Hematopoietic multipotent progenitor cell treated with erythropoietin and hydrocortisone succinate and interleukin-3 and kit ligand, for 6 days (in vitro differentiated cells): ENCODE data around the gene TCF21.
"Not testable (repeated sequence)": the region's sequence is repeated elsewhere in the genome, so short reads cannot be mapped to it uniquely, and the experiment has no call there.

ENCODE experiments used
- DNase-seq: peaks from one replicate; pipeline ENCODE4 v3.0.0-alpha.2; 2015

TCF21 gene

GRCh38 chr6:133890711-133891148 lies 1.8 kb downstream of the TCF21 start:
- no peak for DNase-seq

GRCh38 chr6:133891149-133891926 lies 2.4 kb downstream of the TCF21 start:
- DNase-seq, result no peak

DNA sequence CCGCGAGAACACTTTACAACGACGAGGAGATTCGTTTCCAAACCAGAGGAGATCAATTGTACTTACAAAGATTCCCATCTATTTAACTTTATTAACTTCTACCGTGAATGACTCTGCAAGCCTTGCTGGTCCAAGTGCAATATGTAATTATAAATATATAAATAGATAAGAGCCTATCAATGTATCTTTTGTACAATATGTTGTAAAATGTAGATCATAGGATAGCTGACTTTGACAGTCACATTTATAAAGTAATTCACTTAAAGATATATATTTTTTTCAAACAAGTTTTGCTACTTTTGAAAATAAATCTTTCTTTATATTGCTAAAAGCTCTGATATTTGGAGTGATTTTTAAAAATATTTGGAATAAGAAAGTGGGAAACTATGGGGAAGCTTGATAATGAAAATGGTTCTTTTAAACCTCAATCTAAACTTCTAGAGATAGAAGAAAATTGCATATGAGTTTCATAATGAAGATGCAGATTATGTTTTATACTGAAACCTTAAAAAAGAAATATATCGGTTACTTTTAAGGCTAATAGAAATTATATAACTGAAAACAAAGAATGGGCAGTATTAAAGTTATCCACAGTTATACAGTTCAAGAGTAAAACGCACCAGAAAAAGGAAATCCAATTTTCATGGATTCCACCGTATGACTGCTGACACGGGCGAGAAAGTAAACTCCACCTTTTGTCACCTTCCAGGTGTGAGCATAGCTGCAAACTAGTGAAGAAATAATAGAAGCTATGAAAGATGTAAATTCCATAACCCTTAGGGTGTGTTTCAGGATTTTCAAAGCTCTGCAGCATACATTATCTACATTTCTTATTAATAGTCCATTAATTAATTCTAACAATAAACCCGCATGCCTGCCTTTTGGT lies 3.3 kb downstream of the TCF21 start:
- DNase-seq, result no peak

DNA sequence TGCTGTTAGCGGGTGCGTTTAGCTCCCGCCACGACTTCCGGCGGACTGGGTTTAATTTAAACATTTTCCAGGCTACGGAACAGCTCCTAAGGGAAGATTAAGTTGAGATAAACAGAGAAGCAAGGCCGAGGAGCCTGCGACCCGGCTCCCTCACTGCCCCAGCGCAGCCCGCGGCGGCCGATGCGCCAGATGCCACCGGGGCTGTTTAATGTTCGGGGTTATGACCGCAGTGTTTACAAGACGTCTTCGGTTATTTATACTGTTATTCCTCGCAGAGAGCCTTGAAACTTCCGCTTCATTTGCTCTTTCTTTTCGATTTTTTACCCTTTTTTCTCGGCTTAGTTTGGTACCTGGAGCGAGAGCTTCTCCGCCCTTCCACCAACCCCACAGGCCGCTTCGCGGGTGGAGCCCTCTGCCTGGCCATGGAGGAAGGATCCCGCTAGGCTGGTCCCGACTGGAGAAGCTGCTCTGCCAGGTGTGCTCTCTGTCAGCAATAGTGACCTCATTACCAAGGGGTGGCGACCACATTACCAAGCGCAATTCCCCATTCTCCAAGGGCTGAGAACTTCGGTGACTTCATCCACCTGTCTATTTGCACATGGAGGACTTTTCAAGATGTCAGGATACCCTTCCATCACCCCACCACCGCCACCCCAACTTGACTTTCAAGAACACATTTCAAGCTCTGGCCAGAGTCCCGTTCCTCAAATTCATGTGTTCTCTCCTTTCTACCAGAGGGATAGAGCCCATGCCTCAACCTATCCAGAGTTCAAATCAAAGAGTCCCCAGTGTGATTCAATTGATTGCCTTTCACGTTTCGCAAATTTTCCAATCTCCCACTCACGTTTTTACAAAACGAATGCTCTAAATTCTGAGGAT lies 4.1 kb downstream of the TCF21 start:
- no peak for DNase-seq

DNA sequence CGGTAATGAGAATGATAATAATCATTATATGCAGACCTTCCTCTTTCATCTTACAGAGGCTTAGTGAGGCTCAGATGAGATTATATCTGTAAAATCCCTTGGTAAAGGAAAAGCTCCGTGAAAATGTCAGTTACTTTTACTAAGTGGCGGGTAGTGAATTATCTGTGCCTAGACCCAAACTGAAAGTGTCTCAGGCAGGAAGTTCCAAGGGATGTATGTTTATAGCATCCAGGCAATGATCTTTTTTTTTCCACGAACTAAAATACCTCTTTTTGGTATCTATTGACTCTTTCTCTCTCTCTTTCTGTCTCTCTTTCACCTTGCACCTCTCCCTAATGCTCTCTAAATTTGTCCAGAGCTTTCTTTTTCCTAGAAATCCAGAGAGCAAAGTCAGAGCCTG lies 5.0 kb downstream of the TCF21 start:
- DNase-seq, result no peak

DNA sequence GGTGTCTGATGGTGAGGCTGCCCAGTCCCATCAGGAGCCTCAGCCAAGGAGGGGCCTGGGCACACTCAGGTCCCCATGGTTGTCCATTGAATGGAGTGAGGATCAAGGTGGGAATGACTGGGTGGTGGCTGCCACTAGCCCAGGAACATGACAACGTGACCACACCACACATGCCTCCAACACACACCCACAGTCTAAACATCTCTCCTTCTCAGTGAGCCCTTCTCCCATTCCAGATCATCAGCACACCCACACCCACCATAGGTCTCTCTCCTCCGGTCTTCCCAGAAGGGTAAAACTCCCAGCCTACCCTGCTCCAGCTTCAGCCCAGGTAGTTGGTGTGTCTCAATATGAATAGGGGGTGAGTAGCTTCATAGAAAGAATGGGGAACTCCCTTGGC lies 5.5 kb downstream of the TCF21 start:
- DNase-seq, result no peak

GRCh38 chr6:133894795-133895358 lies 6.0 kb downstream of the TCF21 start:
- DNase-seq, result no peak

DNA sequence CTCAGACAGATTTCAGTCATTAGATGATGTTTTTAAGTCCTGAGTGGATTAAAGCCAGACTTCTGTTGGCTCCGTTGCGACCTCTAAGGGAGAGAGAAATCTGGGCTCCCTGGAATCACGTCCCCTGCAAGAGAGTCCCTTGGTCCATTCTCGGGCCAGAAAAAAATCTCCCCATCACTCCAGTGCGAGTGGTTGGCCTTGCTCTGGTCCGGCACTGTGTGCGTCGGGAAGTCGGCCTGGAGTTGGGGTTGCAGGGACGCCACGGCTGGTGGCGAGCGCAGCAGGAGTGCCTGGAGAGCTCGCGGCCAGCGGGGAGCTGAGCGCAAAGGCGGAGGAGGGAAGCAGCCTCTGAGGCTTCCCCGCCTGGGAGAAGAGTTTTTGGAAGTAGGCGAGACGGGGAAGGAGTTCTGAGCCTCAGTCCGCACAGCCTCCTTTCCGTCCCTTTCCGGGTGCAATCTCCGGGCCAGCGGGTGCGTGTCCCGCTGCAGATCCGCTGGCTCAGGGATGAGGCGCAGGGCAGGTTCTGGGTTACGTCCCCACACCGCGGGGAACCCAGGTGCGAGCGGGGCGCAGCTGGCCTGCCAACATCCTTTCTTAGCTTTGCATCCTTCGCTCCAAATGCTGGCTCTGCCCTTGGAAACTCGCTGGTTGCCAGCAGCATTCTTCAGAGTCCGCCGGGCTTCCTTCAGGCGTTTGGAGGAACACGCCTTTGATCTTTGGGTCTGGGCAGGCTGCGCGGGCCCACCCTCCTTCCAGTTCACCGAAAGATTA lies 6.8 kb downstream of the TCF21 start:
- DNase-seq, result no peak

DNA sequence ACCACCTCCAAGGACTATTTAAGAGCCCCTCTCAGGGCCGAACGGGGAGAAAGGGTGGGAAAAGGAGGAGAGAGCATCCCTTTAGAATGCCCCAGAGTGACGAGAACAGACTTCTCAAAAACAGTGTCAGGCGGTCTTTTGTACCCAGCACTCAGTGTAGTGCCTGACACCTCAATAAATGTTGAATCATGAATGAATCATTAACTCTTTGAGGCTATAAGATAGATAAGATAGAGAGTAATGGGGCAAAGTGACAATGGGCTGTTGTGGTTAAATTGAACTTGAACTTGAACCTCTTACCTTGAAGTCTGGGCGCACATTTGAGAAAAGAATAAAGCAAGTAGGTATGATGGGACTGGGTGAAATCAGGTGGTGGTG lies 7.4 kb downstream of the TCF21 start:
- DNase-seq, result no peak

DNA sequence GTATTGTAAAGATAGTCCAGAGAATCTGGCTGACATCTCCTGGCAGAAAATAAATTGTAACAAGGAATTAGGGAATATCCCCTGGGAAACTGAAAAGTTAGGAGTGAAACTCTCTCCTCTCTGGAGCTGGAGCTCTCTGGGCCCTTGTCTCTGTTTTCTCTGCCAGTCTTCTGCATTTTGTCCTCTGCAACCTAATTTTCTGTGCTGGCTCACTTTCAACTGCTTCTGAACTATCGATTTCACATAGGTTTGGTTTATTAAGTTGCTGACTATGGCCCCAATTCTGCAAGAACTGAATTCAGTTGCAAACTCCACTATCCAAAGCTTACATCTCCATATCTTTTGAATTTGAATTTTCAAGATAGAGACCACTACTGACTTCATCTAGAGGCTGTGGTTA lies 9.3 kb downstream of the TCF21 start:
- no peak for DNase-seq

DNA sequence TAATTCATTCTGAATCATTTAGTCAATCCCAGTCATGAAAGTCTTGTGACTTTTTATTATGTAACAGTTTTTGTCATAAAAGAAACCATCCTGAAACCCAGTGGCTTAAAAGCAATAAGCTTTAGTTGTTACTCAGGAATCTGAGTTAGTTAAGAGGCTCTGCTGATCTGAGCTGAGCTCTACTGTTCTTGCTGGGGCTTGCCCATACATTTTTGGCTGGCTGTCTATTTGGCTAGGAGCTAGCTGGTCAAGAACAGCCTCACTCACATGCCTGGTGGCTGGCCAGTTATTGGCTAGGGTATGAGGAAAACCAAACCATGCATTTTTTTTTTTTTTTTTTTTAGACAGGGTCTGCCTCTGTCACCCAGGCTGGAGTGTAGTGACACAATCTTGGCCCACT lies 10.6 kb downstream of the TCF21 start:
- no peak for DNase-seq

- DNase-seq, result no peak
Observed at GRCh38 chr6:133903855-133904254, 14.9 kb downstream of the TCF21 start.

- peak; percentile 15 for DNase-seq
Observed at GRCh38 chr6:133906050-133906449, 17.1 kb downstream of the TCF21 start.

GRCh38 chr6:133916650-133917151 lies 27.8 kb downstream of the TCF21 start:
- DNase-seq, result peak; percentile 86

DNA sequence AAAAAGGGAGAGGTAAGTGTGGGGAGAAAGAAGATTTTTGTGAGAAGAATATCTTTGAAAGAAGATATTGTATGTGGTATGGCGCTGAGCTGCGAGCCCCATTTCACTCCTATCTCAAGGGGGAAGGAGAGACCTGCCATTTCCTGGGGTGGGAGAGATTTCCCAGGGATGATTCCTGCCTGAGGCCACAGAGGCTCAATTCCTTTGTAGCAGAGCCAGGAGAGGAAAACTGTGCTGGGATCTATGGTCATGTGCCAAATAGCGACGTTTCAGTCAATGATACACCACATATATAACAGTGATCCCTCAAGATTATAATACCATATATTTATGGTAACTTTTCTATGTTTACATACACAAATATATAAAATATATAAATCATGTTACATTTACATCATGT lies 28.9 kb downstream of the TCF21 start:
- no peak for DNase-seq

- no peak for DNase-seq
Observed at GRCh38 chr6:133918208-133918930, 29.5 kb downstream of the TCF21 start.

GRCh38 chr6:133919362-133919761 lies 30.4 kb downstream of the TCF21 start:
- DNase-seq, result no peak

DNA sequence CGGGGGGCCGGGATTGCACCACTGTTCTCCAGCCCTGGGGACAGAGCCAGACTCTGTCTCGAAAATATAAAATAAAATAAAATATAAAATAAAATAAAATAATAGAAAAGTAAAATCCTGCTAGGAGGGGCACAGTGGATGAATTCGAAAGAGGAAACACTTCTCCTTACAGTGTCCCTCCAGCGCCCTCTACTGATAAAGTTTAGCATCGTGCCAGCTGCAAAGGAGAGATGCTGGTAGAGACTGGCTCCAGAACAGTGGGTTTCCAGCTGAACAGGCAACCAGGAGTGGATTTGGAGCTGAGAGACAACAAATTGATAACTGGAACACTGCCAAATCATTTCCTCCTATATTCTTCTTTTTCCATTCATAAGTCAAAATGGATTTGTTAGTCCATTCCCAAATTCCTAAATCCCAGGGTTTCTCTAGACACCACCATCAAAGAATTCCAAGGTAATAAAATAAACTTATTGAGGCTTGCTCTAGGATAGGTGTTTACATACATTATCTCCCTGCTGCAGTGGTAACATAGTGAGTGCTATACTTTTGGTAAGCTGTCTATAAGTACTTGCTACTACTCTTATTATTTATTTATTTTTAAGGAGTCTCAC lies 32.4 kb downstream of the TCF21 start:
- peak; percentile 91 for DNase-seq

GRCh38 chr6:133923938-133924593 lies 35.2 kb downstream of the TCF21 start:
- peak; percentile 89 for DNase-seq

GRCh38 chr6:133931221-133931620 lies 42.3 kb downstream of the TCF21 start:
- DNase-seq, result not testable (repeated sequence)
